Kasumi-1 (cell line): ENCODE data around the gene RRP1.

Source experiments
- DNase-seq, 2 experiments: peaks; one replicate each; lab custom pipeline; 2025; lab: John Stamatoyannopoulos, UW

RRP1 gene

GRCh38 chr21:43758111-43758641 lies 31.2 kb upstream of the RRP1 start:
- DNase-seq, result no peak

GRCh38 chr21:43758811-43759210 lies 30.6 kb upstream of the RRP1 start:
- DNase-seq, result no peak

GRCh38 chr21:43759651-43760050 lies 29.7 kb upstream of the RRP1 start:
- no peak for DNase-seq

- DNase-seq, result no peak
These were observed 28.9 kb upstream of the RRP1 start for GRCh38 chr21:43760391-43760958.

GRCh38 chr21:43761886-43762285 lies 27.5 kb upstream of the RRP1 start:
- DNase-seq, result no peak

GRCh38 chr21:43762303-43763128 lies 26.9 kb upstream of the RRP1 start:
- no peak for DNase-seq

- DNase-seq, result no peak
These were observed 25.4 kb upstream of the RRP1 start for GRCh38 chr21:43763901-43764523.

- DNase-seq, result no peak
These were observed 24.5 kb upstream of the RRP1 start for GRCh38 chr21:43764576-43765495.

- no peak for DNase-seq
These were observed 22.5 kb upstream of the RRP1 start for GRCh38 chr21:43766734-43767497.

- DNase-seq, result no peak
These were observed 21.8 kb upstream of the RRP1 start for GRCh38 chr21:43767498-43767983.

GRCh38 chr21:43767984-43768867 lies 21.2 kb upstream of the RRP1 start:
- no peak for DNase-seq

GRCh38 chr21:43768868-43769167 lies 20.6 kb upstream of the RRP1 start:
- no peak for DNase-seq

GRCh38 chr21:43769325-43769958 lies 19.9 kb upstream of the RRP1 start:
- no peak for DNase-seq

- DNase-seq, result no peak
These were observed 19.2 kb upstream of the RRP1 start for GRCh38 chr21:43770066-43770655.

- no peak for DNase-seq
These were observed 18.1 kb upstream of the RRP1 start for GRCh38 chr21:43771199-43771675.

- no peak for DNase-seq
These were observed 17.5 kb upstream of the RRP1 start for GRCh38 chr21:43771698-43772424.

GRCh38 chr21:43772425-43772821 lies 17.0 kb upstream of the RRP1 start:
- no peak for DNase-seq

- no peak for DNase-seq
These were observed 15.2 kb upstream of the RRP1 start for GRCh38 chr21:43774163-43774562.
